ENCODE data around the gene ZNF750.
"Not testable (repeated sequence)": the region's sequence is repeated elsewhere in the genome, so short reads cannot be mapped to it uniquely, and the experiment has no call there.

The ZNF750 gene

GRCh38 chr17:82790391-82790790 lies 49.4 kb downstream of the ZNF750 start:
- no peak for DNase-seq

- DNase-seq: no peak
These were observed 50.0 kb downstream of the ZNF750 start for GRCh38 chr17:82789806-82790205.

- DNase-seq: no peak
These were observed 50.7 kb downstream of the ZNF750 start for GRCh38 chr17:82789051-82789592.

- no peak for DNase-seq
These were observed 51.4 kb downstream of the ZNF750 start for GRCh38 chr17:82788206-82789001.

- DNase-seq: no peak
These were observed 52.6 kb downstream of the ZNF750 start for GRCh38 chr17:82787081-82787848.

- DNase-seq: no peak
These were observed 53.4 kb downstream of the ZNF750 start for GRCh38 chr17:82786427-82786826.

GRCh38 chr17:82785581-82785980 lies 54.2 kb downstream of the ZNF750 start:
- DNase-seq: not testable (repeated sequence)

GRCh38 chr17:82783498-82783897 lies 56.3 kb downstream of the ZNF750 start:
- no peak for DNase-seq

- DNase-seq: no peak
These were observed 57.1 kb downstream of the ZNF750 start for GRCh38 chr17:82782657-82783207.

- DNase-seq: peak; percentile 70
These were observed 57.9 kb downstream of the ZNF750 start for GRCh38 chr17:82781894-82782274.

GRCh38 chr17:82780971-82781893 lies 58.6 kb downstream of the ZNF750 start:
- no peak for DNase-seq

GRCh38 chr17:82780195-82780594 lies 59.6 kb downstream of the ZNF750 start:
- no peak for DNase-seq

- DNase-seq: no peak
These were observed 60.3 kb downstream of the ZNF750 start for GRCh38 chr17:82779541-82779940.

Measured in effector CD8-positive, alpha-beta T cell (primary cell).